GM12892 (cell line): ENCODE results near the gene GSN.

ENCODE experiments used
- POLR2A ChIP-seq: IDR thresholded peaks from 2 replicates; pipeline ENCODE4 v1.6.1; 2011; ENCODE audit warnings: low read depth, low read length, control low read depth
- TAF1 ChIP-seq: IDR thresholded peaks from 2 replicates; pipeline ENCODE4 v1.6.1; 2011; ENCODE audit warnings: low read depth, mild to moderate bottlenecking, control low read depth, low read length, borderline replicate concordance

- TF ChIP-seq POLR2A (no peak), TAF1 (no peak)
These were observed 25.0 kb upstream of the GSN start for GRCh38 chr9:121242959-121243346.
